Activated CD4-positive, alpha-beta T cell treated with anti-CD3 and anti-CD28 coated beads, Interleukin-2, amount 10 ng/mL, durations not matched to agents 24 days and 14 days (primary cell): ENCODE measurements around the gene CTPS2. TPM values are rescaled to one million over a fixed set of nuclear protein-coding genes. Genes with fewer than 3 reads are reported as not detected.
"Not testable (repeated sequence)": the region's sequence is repeated elsewhere in the genome, so short reads cannot be mapped to it uniquely, and the experiment has no call there.

Source experiments
- DNase-seq: peaks from one replicate; pipeline ENCODE4 v3.0.0; 2022
- H3K27ac Mint-ChIP-seq: one replicate; pipeline ENCODE4 v1.8.0; 2022; ENCODE audit warnings: mild to moderate bottlenecking, mixed read lengths
- H3K27me3 Mint-ChIP-seq: one replicate; pipeline ENCODE4 v1.8.0; 2022; ENCODE audit warnings: mixed read lengths
- H3K36me3 Mint-ChIP-seq: one replicate; pipeline ENCODE4 v1.8.0; 2022; ENCODE audit warnings: low read depth, mild to moderate bottlenecking, mixed read lengths
- H3K4me1 Mint-ChIP-seq: one replicate; pipeline ENCODE4 v1.8.0; 2021; ENCODE audit warnings: mixed read lengths
- H3K4me3 Mint-ChIP-seq: one replicate; pipeline ENCODE4 v1.8.0; 2022; ENCODE audit warnings: mild to moderate bottlenecking, moderate library complexity, mixed read lengths
- H3K9me3 Mint-ChIP-seq: one replicate; pipeline ENCODE4 v1.8.0; 2021; ENCODE audit warnings: mixed read lengths
- intact Hi-C: fragments of 100-400 bp; cut with micrococcal nuclease; formaldehyde crosslinking; loops from one replicate; pipeline ENCODE4 v1.15.1; 2023
- total RNA-seq: library from RNA; stranded (reverse); gene quantifications from 2 replicates; pipeline ENCODE4 v1.2.3, GENCODE V29; 2022

Gene CTPS2
- total RNA-seq, 1 donor from 2014 or later = 6.6 TPM

GRCh38 chrX:16726347-16726988 lies 14.0 kb upstream of the CTPS2 start:
- intact Hi-C loops, H3K9me3 Mint-ChIP-seq, H3K27ac Mint-ChIP-seq, H3K4me1 Mint-ChIP-seq, DNase-seq, H3K4me3 Mint-ChIP-seq, H3K27me3 Mint-ChIP-seq: not testable (repeated sequence)
- H3K36me3 Mint-ChIP-seq = peaks cover 18% of the 10 kb centered on the region

- intact Hi-C loops = no loop called here
- Mint-ChIP-seq H3K4me3 (no peak overlapping the region), H3K27ac (no peak overlapping the region), H3K9me3 (no peaks in the 10 kb centered on the region), H3K4me1 (peaks cover 18% of the 10 kb centered on the region), H3K27me3 (no peaks in the 10 kb centered on the region), H3K36me3 (peaks cover 18% of the 10 kb centered on the region)
- DNase-seq = no peak
Observed at GRCh38 chrX:16725072-16725471, 12.6 kb upstream of the CTPS2 start.

GRCh38 chrX:16722481-16722880 lies 10.0 kb upstream of the CTPS2 start:
- DNase-seq = no peak
- H3K4me3 Mint-ChIP-seq = no peak overlapping the region
- no peaks in the 10 kb centered on the region for H3K27me3 Mint-ChIP-seq
- H3K4me1 Mint-ChIP-seq = peaks cover 23% of the 10 kb centered on the region
- peaks cover 13% of the 10 kb centered on the region for H3K36me3 Mint-ChIP-seq
- intact Hi-C loops = no loop called here
- H3K27ac Mint-ChIP-seq = no peak overlapping the region
- H3K9me3 Mint-ChIP-seq = no peaks in the 10 kb centered on the region

GRCh38 chrX:16719334-16720084 lies 7.0 kb upstream of the CTPS2 start, which contains the start of gene SYAP1:
Gene SYAP1 (plus strand): TSS chrX:16719612. CDS start chrX:16719725, 113 bp downstream.
- no peaks in the 10 kb centered on the region for H3K27me3 Mint-ChIP-seq
- H3K4me3 Mint-ChIP-seq = peak within 1 kb of the TSS; percentile 94
- H3K27ac Mint-ChIP-seq = peak within 1 kb of the TSS; percentile 94
- H3K9me3 Mint-ChIP-seq = no peaks in the 10 kb centered on the region
- intact Hi-C loops = loop anchor here (1.0 to 10.0 kb wide), 4 partner anchors 67 to 925 kb away; partner anchors contain the start of genes AP1S2, TXLNG and ZRSR2
- H3K36me3 Mint-ChIP-seq = peaks cover 8% of the 10 kb centered on the region
- DNase-seq = peak; percentile 98
- H3K4me1 Mint-ChIP-seq = peaks cover 21% of the 10 kb centered on the region

DNA sequence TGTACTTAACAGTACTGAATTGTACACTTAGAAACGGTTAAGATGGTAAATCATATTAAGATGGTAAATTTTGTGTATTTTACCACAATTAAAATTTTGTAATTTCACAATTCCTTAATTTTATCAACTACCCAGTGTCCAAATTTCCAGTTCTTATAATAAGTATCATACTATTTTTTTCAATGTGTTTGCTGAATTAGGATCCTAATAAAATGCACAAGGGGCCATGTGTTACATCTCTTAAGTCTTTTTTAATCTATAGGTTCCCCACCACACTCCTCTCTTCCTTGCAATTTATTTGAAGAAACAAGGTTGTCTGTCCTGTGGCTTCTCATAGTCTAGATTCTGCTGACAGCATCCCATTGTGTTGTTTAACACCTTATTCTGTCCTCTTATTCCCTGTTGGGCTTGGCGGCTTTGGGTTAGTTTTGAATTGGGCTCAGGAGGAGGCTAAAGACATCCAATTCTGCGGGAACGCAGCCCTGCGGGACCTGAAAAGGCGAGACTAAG lies 6.4 kb upstream of the CTPS2 start:
- peaks cover 23% of the 10 kb centered on the region for H3K4me1 Mint-ChIP-seq
- no peak for DNase-seq
- intact Hi-C loops = loop anchor here (1.0 to 10.0 kb wide), 3 partner anchors 67 to 924 kb away; partner anchors contain the start of genes AP1S2, TXLNG and ZRSR2
- peak overlapping the region; percentile 94 for H3K4me3 Mint-ChIP-seq
- peak overlapping the region; percentile 94 for H3K27ac Mint-ChIP-seq
- H3K27me3 Mint-ChIP-seq = no peaks in the 10 kb centered on the region
- peaks cover 6% of the 10 kb centered on the region for H3K36me3 Mint-ChIP-seq
- no peaks in the 10 kb centered on the region for H3K9me3 Mint-ChIP-seq

GRCh38 chrX:16716451-16716850 lies 4.0 kb upstream of the CTPS2 start:
- H3K4me1 Mint-ChIP-seq = peaks cover 20% of the 10 kb centered on the region
- H3K4me3 Mint-ChIP-seq, H3K9me3 Mint-ChIP-seq, H3K36me3 Mint-ChIP-seq, H3K27ac Mint-ChIP-seq, H3K27me3 Mint-ChIP-seq, DNase-seq: not testable (repeated sequence)
- intact Hi-C loops = loop anchor here (10.0 kb wide), 2 partner anchors 862 to 922 kb away; partner anchors contain the start of genes AP1S2 and ZRSR2

- H3K27ac Mint-ChIP-seq, H3K4me3 Mint-ChIP-seq, H3K36me3 Mint-ChIP-seq, DNase-seq, H3K9me3 Mint-ChIP-seq, H3K27me3 Mint-ChIP-seq: not testable (repeated sequence)
- H3K4me1 Mint-ChIP-seq = peaks cover 18% of the 10 kb centered on the region
- intact Hi-C loops = loop anchor here (10.0 kb wide), 2 partner anchors 861 to 921 kb away; partner anchors contain the start of genes AP1S2 and ZRSR2
Observed at GRCh38 chrX:16715638-16716037, 3.2 kb upstream of the CTPS2 start.

- no peak for DNase-seq
- H3K4me1 Mint-ChIP-seq = peaks cover 18% of the 10 kb centered on the region
- H3K36me3 Mint-ChIP-seq = no peaks in the 10 kb centered on the region
- intact Hi-C loops = loop anchor here (10.0 kb wide), 2 partner anchors 860 to 920 kb away; partner anchors contain the start of genes AP1S2 and ZRSR2
- H3K4me3 Mint-ChIP-seq = peak overlapping the region; percentile 17
- no peaks in the 10 kb centered on the region for H3K9me3 Mint-ChIP-seq
- H3K27me3 Mint-ChIP-seq = no peaks in the 10 kb centered on the region
- H3K27ac Mint-ChIP-seq = no peak overlapping the region
Observed at GRCh38 chrX:16714504-16714903, 2.0 kb upstream of the CTPS2 start.

- peak overlapping the region; percentile 80 for H3K27ac Mint-ChIP-seq
- peak; percentile 54 for DNase-seq
Observed at GRCh38 chrX:16711893-16712547, 449 bp downstream of the CTPS2 start.

DNA sequence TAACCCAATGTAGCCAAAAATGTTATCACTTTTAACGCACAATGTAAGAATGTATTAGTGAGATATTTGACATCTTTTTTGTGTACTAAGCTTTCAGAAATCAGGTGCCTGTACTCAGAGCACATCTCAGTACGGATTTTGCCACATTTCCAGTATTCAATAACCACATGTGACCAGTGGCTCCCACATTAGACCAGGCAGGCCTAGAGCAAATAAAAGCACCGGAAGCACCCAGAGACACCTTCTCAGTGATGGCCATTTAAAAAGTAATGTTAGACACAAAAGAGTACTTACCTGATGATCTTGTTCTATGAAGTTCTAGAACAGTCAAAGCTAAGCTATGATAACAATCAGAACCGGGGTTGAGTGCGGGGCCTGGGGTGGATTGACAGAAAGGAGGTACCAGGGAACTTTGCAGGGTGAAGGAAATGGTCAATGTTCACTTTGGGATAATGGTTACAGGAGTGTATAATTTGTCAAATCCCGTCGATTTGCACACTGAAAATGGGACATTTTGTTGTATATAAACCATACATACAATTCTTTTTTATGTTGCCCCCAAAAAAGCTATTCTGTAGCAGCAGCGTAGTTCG lies 1.2 kb downstream of the CTPS2 start:
- H3K27ac Mint-ChIP-seq = peak overlapping the region; percentile 81
- no peaks in the 10 kb centered on the region for H3K27me3 Mint-ChIP-seq
- intact Hi-C loops = loop anchor here (10.0 kb wide), 2 partner anchors 857 to 917 kb away; partner anchors contain the start of genes AP1S2 and ZRSR2
- no peaks in the 10 kb centered on the region for H3K9me3 Mint-ChIP-seq
- H3K4me1 Mint-ChIP-seq = peaks cover 15% of the 10 kb centered on the region
- no peak for DNase-seq
- H3K36me3 Mint-ChIP-seq = peaks cover 3% of the 10 kb centered on the region
- peak overlapping the region; percentile 82 for H3K4me3 Mint-ChIP-seq

More at GRCh38 chrX:16711893-16712547, 449 bp downstream of the CTPS2 start:
- Mint-ChIP-seq H3K36me3 (peaks cover 3% of the 10 kb centered on the region), H3K4me3 (peak overlapping the region; percentile 89), H3K4me1 (peaks cover 15% of the 10 kb centered on the region), H3K27me3 (no peaks in the 10 kb centered on the region), H3K9me3 (no peaks in the 10 kb centered on the region)
- intact Hi-C loops = loop anchor here (10.0 kb wide), 2 partner anchors 857 to 917 kb away; partner anchors contain the start of genes AP1S2 and ZRSR2

DNA sequence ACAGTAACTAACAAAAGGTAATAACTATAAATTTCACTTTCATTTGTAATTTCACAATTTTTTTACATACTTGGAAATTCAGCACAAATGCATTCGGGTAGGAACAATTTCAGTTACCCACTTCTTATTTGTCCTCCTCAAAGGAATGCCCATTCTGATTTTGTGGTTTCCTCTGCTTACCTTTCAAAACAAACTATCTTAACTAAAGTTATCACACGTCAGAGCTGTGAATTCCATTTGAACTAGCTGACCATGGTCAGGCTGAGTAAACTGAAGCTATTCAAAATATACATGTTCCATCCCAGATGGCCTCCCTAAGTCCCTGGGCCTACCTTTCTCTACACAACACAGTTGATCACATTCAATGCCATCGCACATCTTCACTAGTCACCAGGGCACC lies 4.5 kb downstream of the CTPS2 start:
- intact Hi-C loops = no loop called here
- H3K27me3 Mint-ChIP-seq = no peaks in the 10 kb centered on the region

DNA sequence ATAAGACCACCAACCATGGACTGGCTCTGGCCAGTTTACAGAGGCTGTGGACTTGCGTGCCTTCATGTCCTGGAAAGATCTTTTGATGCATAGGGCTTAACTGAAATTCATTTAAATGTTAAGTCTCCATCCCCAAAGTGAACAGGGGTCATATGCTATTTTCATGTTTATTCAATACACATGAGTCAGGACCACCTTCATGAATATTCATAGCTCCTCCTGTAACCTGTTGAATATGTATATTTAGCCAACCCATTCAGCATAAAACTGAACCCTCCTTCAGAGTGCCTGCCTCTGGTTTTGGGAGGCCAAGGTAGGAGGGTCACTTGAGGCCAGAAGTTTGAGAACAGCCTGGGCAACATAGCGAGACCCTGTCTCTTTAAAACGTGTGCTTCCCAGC lies 7.1 kb downstream of the CTPS2 start:
- intact Hi-C loops = no loop called here
- H3K27me3 Mint-ChIP-seq = no peaks in the 10 kb centered on the region
- H3K4me3 Mint-ChIP-seq = no peak overlapping the region
- no peak for DNase-seq
- H3K36me3 Mint-ChIP-seq = peaks cover 3% of the 10 kb centered on the region
- no peak overlapping the region for H3K27ac Mint-ChIP-seq
- H3K4me1 Mint-ChIP-seq = peaks cover 5% of the 10 kb centered on the region
- H3K9me3 Mint-ChIP-seq = no peaks in the 10 kb centered on the region

More for the DNA sequence above, 4.5 kb downstream of the CTPS2 start:
- Mint-ChIP-seq H3K36me3 (peaks cover 3% of the 10 kb centered on the region), H3K9me3 (no peaks in the 10 kb centered on the region), H3K27ac (no peak overlapping the region), H3K4me1 (peaks cover 11% of the 10 kb centered on the region), H3K4me3 (no peak overlapping the region)
- no peak for DNase-seq
